Osteoblast (primary cell): ENCODE data around the gene ZFAND3. TPM values are rescaled to one million over a fixed set of nuclear protein-coding genes. Genes with fewer than 3 reads are reported as not detected.

ENCODE experiments used
- DNase-seq: peaks from one replicate; pipeline ENCODE4 v3.0.0; 2011; ENCODE audit warnings: low spot score, mixed read lengths; ENCODE audit not compliant: insufficient read length; ENCODE audit errors: missing footprints
- H2AFZ ChIP-seq: 2 replicates; pipeline ENCODE4 v1.6.0; 2011; ENCODE audit warnings: mild to moderate bottlenecking, low read length
- H3K27ac ChIP-seq: 2 replicates; pipeline ENCODE4 v1.5.1; 2011; ENCODE audit warnings: mild to moderate bottlenecking, low read depth, low read length, moderate library complexity
- H3K27me3 ChIP-seq: 2 replicates; pipeline ENCODE4 v1.6.0; 2012; ENCODE audit warnings: mild to moderate bottlenecking, control low read depth, inconsistent platforms, low read length, moderate library complexity; ENCODE audit not compliant: insufficient read depth
- H3K36me3 ChIP-seq: 2 replicates; pipeline ENCODE4 v1.5.1; 2011; ENCODE audit warnings: mild to moderate bottlenecking, low read length, control low read depth, moderate library complexity; ENCODE audit not compliant: insufficient read depth
- H3K4me1 ChIP-seq: 2 replicates; pipeline ENCODE4 v1.5.1; 2011; ENCODE audit warnings: mild to moderate bottlenecking, low read length, control low read depth, moderate library complexity; ENCODE audit not compliant: insufficient read depth
- H3K4me2 ChIP-seq: 2 replicates; pipeline ENCODE4 v1.6.0; 2011; ENCODE audit warnings: mild to moderate bottlenecking, low read length; ENCODE audit not compliant: insufficient read depth
- H3K4me3 ChIP-seq: fragments of 200-600 bp; sonication (generic); 3 replicates; pipeline ENCODE4 v1.5.1; 2012; ENCODE audit warnings: mild to moderate bottlenecking, low read length, inconsistent platforms; ENCODE audit not compliant: insufficient read depth
- H3K79me2 ChIP-seq: 2 replicates; pipeline ENCODE4 v1.6.0; 2012; ENCODE audit warnings: mild to moderate bottlenecking, low read length, control low read depth, inconsistent platforms; ENCODE audit not compliant: insufficient read depth
- H3K9me3 ChIP-seq: 2 replicates; pipeline ENCODE4 v1.5.1; 2011; ENCODE audit warnings: low read depth, low read length, control low read depth
- H4K20me1 ChIP-seq: 2 replicates; pipeline ENCODE4 v1.6.0; 2012; ENCODE audit warnings: mild to moderate bottlenecking, low read length, control low read depth; ENCODE audit not compliant: insufficient read depth
- total RNA-seq: library from RNA; depleted of rRNA; stranded (reverse); fragments of >200 nt; gene quantifications from 2 replicates; pipeline ENCODE4 v1.2.3, GENCODE V29; 2012
- TF ChIP-seq, protein P1 (sequence below): IDR thresholded peaks from 2 replicates; pipeline ENCODE4 v1.5.1; 2011; ENCODE audit warnings: mild to moderate bottlenecking, low read depth, low read length, moderate library complexity; ENCODE audit errors: extremely low read depth

The ZFAND3 gene
- total RNA-seq, 1 donor: 27.1 TPM

GRCh38 chr6:37791156-37791919 lies 28.2 kb upstream of the ZFAND3 start:
- Histone ChIP-seq H2AFZ (no peak overlapping the region), H3K27ac (no peak overlapping the region), H3K4me2 (peak overlapping the region; percentile 32), H4K20me1 (no peaks in the 10 kb centered on the region), H3K79me2 (no peaks in the 10 kb centered on the region), H3K9me3 (no peaks in the 10 kb centered on the region), H3K27me3 (no peaks in the 10 kb centered on the region), H3K4me3 (no peak overlapping the region), H3K4me1 (peaks cover 15% of the 10 kb centered on the region), H3K36me3 (no peaks in the 10 kb centered on the region)
- TF ChIP-seq, protein P1, sequence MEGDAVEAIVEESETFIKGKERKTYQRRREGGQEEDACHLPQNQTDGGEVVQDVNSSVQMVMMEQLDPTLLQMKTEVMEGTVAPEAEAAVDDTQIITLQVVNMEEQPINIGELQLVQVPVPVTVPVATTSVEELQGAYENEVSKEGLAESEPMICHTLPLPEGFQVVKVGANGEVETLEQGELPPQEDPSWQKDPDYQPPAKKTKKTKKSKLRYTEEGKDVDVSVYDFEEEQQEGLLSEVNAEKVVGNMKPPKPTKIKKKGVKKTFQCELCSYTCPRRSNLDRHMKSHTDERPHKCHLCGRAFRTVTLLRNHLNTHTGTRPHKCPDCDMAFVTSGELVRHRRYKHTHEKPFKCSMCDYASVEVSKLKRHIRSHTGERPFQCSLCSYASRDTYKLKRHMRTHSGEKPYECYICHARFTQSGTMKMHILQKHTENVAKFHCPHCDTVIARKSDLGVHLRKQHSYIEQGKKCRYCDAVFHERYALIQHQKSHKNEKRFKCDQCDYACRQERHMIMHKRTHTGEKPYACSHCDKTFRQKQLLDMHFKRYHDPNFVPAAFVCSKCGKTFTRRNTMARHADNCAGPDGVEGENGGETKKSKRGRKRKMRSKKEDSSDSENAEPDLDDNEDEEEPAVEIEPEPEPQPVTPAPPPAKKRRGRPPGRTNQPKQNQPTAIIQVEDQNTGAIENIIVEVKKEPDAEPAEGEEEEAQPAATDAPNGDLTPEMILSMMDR: peak; percentile 94
- peak; percentile 97 for DNase-seq

- no peaks in the 10 kb centered on the region for H3K27me3 ChIP-seq
- no peaks in the 10 kb centered on the region for H3K36me3 ChIP-seq
- TF ChIP-seq, protein P1: no peak
- no peak for DNase-seq
- no peaks in the 10 kb centered on the region for H3K79me2 ChIP-seq
- no peak overlapping the region for H3K4me3 ChIP-seq
- H3K27ac ChIP-seq: no peak overlapping the region
- no peaks in the 10 kb centered on the region for H3K9me3 ChIP-seq
- H3K4me2 ChIP-seq: no peak overlapping the region
- H2AFZ ChIP-seq: no peak overlapping the region
- H4K20me1 ChIP-seq: no peaks in the 10 kb centered on the region
- H3K4me1 ChIP-seq: peaks cover 15% of the 10 kb centered on the region
Measured at GRCh38 chr6:37792457-37793033, 27.0 kb upstream of the ZFAND3 start.

DNA sequence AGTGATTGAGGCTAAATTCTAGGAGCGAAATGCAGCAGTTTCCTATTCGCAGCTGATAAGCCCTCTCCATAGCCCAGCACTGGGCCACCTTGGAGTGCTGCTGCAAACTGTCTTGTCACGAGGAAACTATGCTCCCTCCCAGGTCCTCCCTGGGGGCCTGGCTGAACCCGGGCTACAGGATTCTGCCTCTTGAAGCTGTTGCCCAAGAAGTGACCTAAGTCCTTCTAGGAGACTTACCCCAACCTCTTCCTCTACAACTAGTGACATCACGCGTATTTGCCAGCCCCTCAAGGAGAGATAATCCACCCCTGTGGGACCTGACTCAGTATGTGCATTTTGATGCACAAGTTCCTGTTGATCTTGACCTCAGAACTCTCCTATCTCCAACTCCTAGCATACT lies 26.5 kb upstream of the ZFAND3 start:
- H3K79me2 ChIP-seq: no peaks in the 10 kb centered on the region
- no peaks in the 10 kb centered on the region for H4K20me1 ChIP-seq
- no peaks in the 10 kb centered on the region for H3K36me3 ChIP-seq
- H3K4me1 ChIP-seq: peaks cover 15% of the 10 kb centered on the region
- no peaks in the 10 kb centered on the region for H3K9me3 ChIP-seq
- H3K27me3 ChIP-seq: no peaks in the 10 kb centered on the region
- TF ChIP-seq, protein P1: no peak
- peak overlapping the region; percentile 8 for H2AFZ ChIP-seq
- no peak overlapping the region for H3K4me2 ChIP-seq
- no peak overlapping the region for H3K4me3 ChIP-seq
- no peak for DNase-seq
- H3K27ac ChIP-seq: no peak overlapping the region

DNA sequence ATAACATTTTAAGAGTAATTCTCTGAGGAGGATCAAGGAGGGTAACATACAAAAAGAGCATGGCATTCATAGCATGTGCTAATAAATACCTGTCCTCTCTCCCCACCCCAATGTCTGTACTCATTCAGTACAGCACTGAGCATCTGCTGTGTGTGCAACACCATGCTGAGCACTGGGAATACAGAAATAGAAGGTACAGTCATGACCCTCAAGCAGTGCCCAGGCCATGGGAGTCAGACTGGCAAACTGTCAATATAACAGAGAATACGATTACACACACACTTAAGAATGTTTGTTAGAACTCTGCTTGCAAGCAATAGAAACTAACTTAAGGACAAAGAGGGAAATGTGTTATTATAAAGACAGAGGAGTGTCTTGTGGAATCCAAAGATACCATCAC lies 24.7 kb upstream of the ZFAND3 start:
- H3K4me2 ChIP-seq: peak overlapping the region; percentile 25
- DNase-seq: peak; percentile 82
- no peaks in the 10 kb centered on the region for H3K79me2 ChIP-seq
- no peak overlapping the region for H2AFZ ChIP-seq
- no peak overlapping the region for H3K4me3 ChIP-seq
- H3K27ac ChIP-seq: no peak overlapping the region
- H3K27me3 ChIP-seq: no peaks in the 10 kb centered on the region
- TF ChIP-seq, protein P1: no peak
- H3K36me3 ChIP-seq: no peaks in the 10 kb centered on the region
- peaks cover 15% of the 10 kb centered on the region for H3K4me1 ChIP-seq
- H4K20me1 ChIP-seq: no peaks in the 10 kb centered on the region
- H3K9me3 ChIP-seq: no peaks in the 10 kb centered on the region
